ENCODE measurements around the gene PRKG1.

PRKG1 gene

GRCh38 chr10:52172581-52172980 is 1098.3 kb downstream of the PRKG1 start:
- Histone ChIP-seq H3K4me3 (ENCODE audit: low read length, poor library complexity, severe bottlenecking) (no peak overlapping the region), H2AFZ (ENCODE audit: low read length) (no peak overlapping the region), H3K27me3 (ENCODE audit: insufficient read depth, low read length, poor library complexity, severe bottlenecking) (no peaks in the 10 kb centered on the region), H3K9ac (ENCODE audit: low read depth, low read length, poor library complexity, severe bottlenecking) (no peak overlapping the region), H3K36me3 (ENCODE audit: insufficient read depth, low read length) (no peaks in the 10 kb centered on the region), H3K9me3 (ENCODE audit: insufficient read depth, low read depth, low read length) (no peaks in the 10 kb centered on the region), H4K20me1 (ENCODE audit: insufficient read depth, low read length, poor library complexity, severe bottlenecking) (no peaks in the 10 kb centered on the region), H3K9me2 (replicated peaks; ENCODE audit: low read depth, low read length) (no peaks in the 10 kb centered on the region), H3K4me2 (ENCODE audit: low read depth, low read length, poor library complexity, severe bottlenecking) (no peak overlapping the region), H3F3A (ENCODE audit: low read depth) (no peaks in the 10 kb centered on the region), H3K79me2 (ENCODE audit: insufficient read depth, low read length) (no peaks in the 10 kb centered on the region), H3K4me1 (ENCODE audit: insufficient read depth, low read length, poor library complexity, severe bottlenecking) (no peaks in the 10 kb centered on the region)
- TF ChIP-seq EZH2phosphoT487 (IDR thresholded peaks at IDR 0.05; ENCODE audit: borderline replicate concordance) (no peak), CTCF (conservative IDR thresholded peaks at IDR 0.05; ENCODE audit: low read length) (0 out of 2 replicates have a peak, but pooled peaks have one; percentile 21)

DNA sequence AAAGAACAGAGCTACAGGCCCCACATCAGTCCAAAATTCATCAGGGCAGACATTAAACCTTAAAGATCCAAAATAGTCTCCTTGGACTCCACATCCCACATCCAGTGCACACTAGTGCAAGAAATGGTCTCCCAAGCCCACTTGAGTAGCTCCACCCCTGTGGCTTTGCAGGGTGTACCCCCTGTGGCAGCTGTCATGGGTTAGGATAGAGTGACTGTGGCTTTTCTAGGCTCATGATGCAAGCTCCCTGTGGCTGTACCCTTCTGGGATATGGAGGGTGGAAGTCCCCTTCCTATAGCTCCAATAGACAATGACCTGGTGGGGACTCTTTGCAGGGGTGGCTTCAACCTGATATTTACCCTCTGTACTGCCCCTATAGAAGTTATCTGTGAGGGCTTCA is 1111.0 kb downstream of the PRKG1 start:
- Histone ChIP-seq H3K79me2 (ENCODE audit: insufficient read depth, low read length) (no peaks in the 10 kb centered on the region), H3K9ac (ENCODE audit: low read depth, low read length, poor library complexity, severe bottlenecking) (no peak overlapping the region), H2AFZ (ENCODE audit: low read length) (no peak overlapping the region), H3K4me3 (ENCODE audit: low read length, poor library complexity, severe bottlenecking) (no peak overlapping the region), H3K9me3 (ENCODE audit: insufficient read depth, low read depth, low read length) (no peaks in the 10 kb centered on the region; the same call in 1 of the 2 replicates), H3K4me1 (ENCODE audit: insufficient read depth, low read length, poor library complexity, severe bottlenecking) (no peaks in the 10 kb centered on the region), H4K20me1 (ENCODE audit: insufficient read depth, low read length, poor library complexity, severe bottlenecking) (no peaks in the 10 kb centered on the region), H3K27me3 (ENCODE audit: insufficient read depth, low read length, poor library complexity, severe bottlenecking) (no peaks in the 10 kb centered on the region), H3F3A (ENCODE audit: low read depth) (no peaks in the 10 kb centered on the region), H3K4me2 (ENCODE audit: low read depth, low read length, poor library complexity, severe bottlenecking) (no peak overlapping the region), H3K36me3 (ENCODE audit: insufficient read depth, low read length) (no peaks in the 10 kb centered on the region), H3K9me2 (replicated peaks; ENCODE audit: low read depth, low read length) (no peaks in the 10 kb centered on the region)
- no peak for TF ChIP-seq CTCF (conservative IDR thresholded peaks at IDR 0.05; ENCODE audit: low read length)
- no peak for TF ChIP-seq EZH2phosphoT487 (IDR thresholded peaks at IDR 0.05; ENCODE audit: borderline replicate concordance)

- Histone ChIP-seq H3K9ac (ENCODE audit: low read depth, low read length, poor library complexity, severe bottlenecking) (no peak overlapping the region), H3K4me2 (ENCODE audit: low read depth, low read length, poor library complexity, severe bottlenecking) (peak overlapping the region; percentile 28), H3K9me2 (replicated peaks; ENCODE audit: low read depth, low read length) (no peaks in the 10 kb centered on the region), H3K27me3 (ENCODE audit: insufficient read depth, low read length, poor library complexity, severe bottlenecking) (no peaks in the 10 kb centered on the region), H3K9me3 (ENCODE audit: insufficient read depth, low read depth, low read length) (no peaks in the 10 kb centered on the region; the same call in 1 of the 2 replicates), H3K4me1 (ENCODE audit: insufficient read depth, low read length, poor library complexity, severe bottlenecking) (no peaks in the 10 kb centered on the region), H2AFZ (ENCODE audit: low read length) (no peak overlapping the region), H3K36me3 (ENCODE audit: insufficient read depth, low read length) (no peaks in the 10 kb centered on the region), H3F3A (ENCODE audit: low read depth) (no peaks in the 10 kb centered on the region), H3K4me3 (ENCODE audit: low read length, poor library complexity, severe bottlenecking) (no peak overlapping the region), H4K20me1 (ENCODE audit: insufficient read depth, low read length, poor library complexity, severe bottlenecking) (no peaks in the 10 kb centered on the region), H3K79me2 (ENCODE audit: insufficient read depth, low read length) (no peaks in the 10 kb centered on the region)
- TF ChIP-seq CTCF (conservative IDR thresholded peaks at IDR 0.05; ENCODE audit: low read length) (no peak), EZH2phosphoT487 (IDR thresholded peaks at IDR 0.05; ENCODE audit: borderline replicate concordance) (no peak)
Measured at GRCh38 chr10:52187521-52188258, 1113.4 kb downstream of the PRKG1 start.

Data from Loucy (cell line).